ENCODE measurements around the gene RAB11FIP4. TPM values are rescaled to one million over a fixed set of nuclear protein-coding genes. Genes with fewer than 3 reads are reported as not detected.

The RAB11FIP4 gene
- total and polyA plus RNA-seq, 4 donors, result 1.5 to 16.0 (median 3.3) TPM

GRCh38 chr17:31390748-31391495 is 553 bp upstream of the RAB11FIP4 start:
- Histone ChIP-seq H3K36me3 (ENCODE audit: control insufficient read depth in 4 of 4, insufficient read depth in 3 of 4, low read depth in 1 of 4, low read length in 3 of 4) (no peaks in the 10 kb centered on the region), H3K9ac (ENCODE audit: low read depth in 1 of 2, low read length in 2 of 2) (no peak overlapping the region), H3K27ac (ENCODE audit: low read depth in 1 of 2, low read length in 2 of 2) (no peak overlapping the region), H3K27me3 (ENCODE audit: control insufficient read depth in 4 of 4, insufficient read depth in 4 of 4, low read length in 3 of 4) (peaks cover 0 to 5% (median 3%) of the 10 kb centered on the region in 4 donors), H3K9me3 (ENCODE audit: control insufficient read depth in 4 of 4, low read length in 3 of 4) (no peaks in the 10 kb centered on the region), H3K4me1 (ENCODE audit: control insufficient read depth in 4 of 4, insufficient read depth in 4 of 4, low read length in 3 of 4) (peaks cover 0 to 10% (median 2%) of the 10 kb centered on the region in 4 donors), H3K4me3 (ENCODE audit: low read depth in 1 of 3, low read length in 3 of 3) (peak overlapping the region in 1 of 3 donors; percentile 56)
- TF ChIP-seq RAD21 (IDR thresholded peaks at IDR 0.05), result no peak
- no peak for TF ChIP-seq FOXA2 (IDR thresholded peaks at IDR 0.05)
- no peak for TF ChIP-seq ZBTB33 (IDR thresholded peaks at IDR 0.05)
- no peak for TF ChIP-seq REST (IDR thresholded peaks at IDR 0.05)
- no peak for TF ChIP-seq SP1 (IDR thresholded peaks at IDR 0.05)
- no peak for TF ChIP-seq NR2F2 (IDR thresholded peaks at IDR 0.05)
- TF ChIP-seq, protein P1, sequence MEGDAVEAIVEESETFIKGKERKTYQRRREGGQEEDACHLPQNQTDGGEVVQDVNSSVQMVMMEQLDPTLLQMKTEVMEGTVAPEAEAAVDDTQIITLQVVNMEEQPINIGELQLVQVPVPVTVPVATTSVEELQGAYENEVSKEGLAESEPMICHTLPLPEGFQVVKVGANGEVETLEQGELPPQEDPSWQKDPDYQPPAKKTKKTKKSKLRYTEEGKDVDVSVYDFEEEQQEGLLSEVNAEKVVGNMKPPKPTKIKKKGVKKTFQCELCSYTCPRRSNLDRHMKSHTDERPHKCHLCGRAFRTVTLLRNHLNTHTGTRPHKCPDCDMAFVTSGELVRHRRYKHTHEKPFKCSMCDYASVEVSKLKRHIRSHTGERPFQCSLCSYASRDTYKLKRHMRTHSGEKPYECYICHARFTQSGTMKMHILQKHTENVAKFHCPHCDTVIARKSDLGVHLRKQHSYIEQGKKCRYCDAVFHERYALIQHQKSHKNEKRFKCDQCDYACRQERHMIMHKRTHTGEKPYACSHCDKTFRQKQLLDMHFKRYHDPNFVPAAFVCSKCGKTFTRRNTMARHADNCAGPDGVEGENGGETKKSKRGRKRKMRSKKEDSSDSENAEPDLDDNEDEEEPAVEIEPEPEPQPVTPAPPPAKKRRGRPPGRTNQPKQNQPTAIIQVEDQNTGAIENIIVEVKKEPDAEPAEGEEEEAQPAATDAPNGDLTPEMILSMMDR (IDR thresholded peaks at IDR 0.05; ENCODE audit: low read depth, low read length, missing input control), result no peak
- TF ChIP-seq MAX (IDR thresholded peaks at IDR 0.05), result no peak
- TF ChIP-seq EGR1 (IDR thresholded peaks at IDR 0.05; ENCODE audit: low read depth in 2 of 2), result no peak
- TF ChIP-seq FOXA1 (IDR thresholded peaks at IDR 0.05), result no peak
- no peak for TF ChIP-seq RXRA (IDR thresholded peaks at IDR 0.05)
- TF ChIP-seq ATF3 (IDR thresholded peaks at IDR 0.05), result no peak
- no peak for TF ChIP-seq GABPA (IDR thresholded peaks at IDR 0.05 in 1 of 2, conservative IDR thresholded peaks at IDR 0.05 in 1 of 2)
- TF ChIP-seq JUND (IDR thresholded peaks at IDR 0.05), result no peak
- no peak for TF ChIP-seq YY1 (IDR thresholded peaks at IDR 0.05)
- no peak for TF ChIP-seq HNF4A (conservative IDR thresholded peaks at IDR 0.05)
- WGBS, result 14% methylated on average over 56 of the region's 56 CpGs
- no peak for DNase-seq (ENCODE audit: low spot score)

All from liver (tissue), 9 donors.